GM23338 (cell line): ENCODE measurements around the gene ANKRD44. TPM values are rescaled to one million over a fixed set of nuclear protein-coding genes. Genes with fewer than 3 reads are reported as not detected.

ENCODE experiments used
- ATAC-seq: fragments of 200-7000 bp; cut with Tn5 transposase; 3 replicates; pipeline ENCODE4 v1.9.1; 2020
- DNase-seq: peaks from one replicate; pipeline ENCODE4 v3.0.0-alpha.2; 2015; ENCODE audit warnings: low spot score
- H2AFZ ChIP-seq: fragments of 200-600 bp; sonication (generic); 2 replicates; pipeline ENCODE4 v1.8.0; 2016; ENCODE audit warnings: antibody characterized with exemption, mild to moderate bottlenecking, moderate library complexity
- H3F3A ChIP-seq: fragments of 200-600 bp; sonication (generic); replicated peaks from 2 replicates; pipeline ENCODE4 v1.8.0; 2017; ENCODE audit warnings: antibody characterized with exemption, mixed run types, low read depth
- H3K27ac ChIP-seq: fragments of 200-600 bp; sonication (generic); 2 replicates; pipeline ENCODE4 v1.6.1; 2016; ENCODE audit warnings: low read depth
- H3K27me3 ChIP-seq: fragments of 200-600 bp; sonication (generic); 2 replicates; pipeline ENCODE4 v1.8.0; 2016; ENCODE audit warnings: mild to moderate bottlenecking, mixed run types, moderate library complexity; ENCODE audit not compliant: insufficient read depth
- H3K36me3 ChIP-seq: fragments of 200-600 bp; sonication (generic); 2 replicates; pipeline ENCODE4 v1.8.0; 2016; ENCODE audit warnings: mild to moderate bottlenecking; ENCODE audit not compliant: insufficient read depth
- H3K4me1 ChIP-seq: fragments of 200-600 bp; sonication (generic); 2 replicates; pipeline ENCODE4 v1.8.0; 2016; ENCODE audit warnings: mild to moderate bottlenecking, moderate library complexity; ENCODE audit not compliant: insufficient read depth
- H3K4me2 ChIP-seq: fragments of 200-600 bp; sonication (generic); 2 replicates; pipeline ENCODE4 v1.7.1; 2017; ENCODE audit warnings: mixed run types
- H3K4me3 ChIP-seq: fragments of 200-600 bp; sonication (generic); 2 replicates; pipeline ENCODE4 v1.6.1; 2016; ENCODE audit warnings: mixed run types
- H3K79me2 ChIP-seq: fragments of 200-600 bp; sonication (generic); replicated peaks from 2 replicates; pipeline ENCODE4 v1.8.0; 2017; ENCODE audit warnings: mild to moderate bottlenecking; ENCODE audit not compliant: insufficient read depth
- H3K9me2 ChIP-seq: fragments of 200-600 bp; sonication (generic); 2 replicates; pipeline ENCODE4 v1.8.0; 2017; ENCODE audit not compliant: insufficient read depth
- H4K20me1 ChIP-seq: fragments of 200-600 bp; sonication (generic); replicated peaks from 2 replicates; pipeline ENCODE4 v1.8.0; 2017; ENCODE audit warnings: mild to moderate bottlenecking; ENCODE audit not compliant: insufficient read depth
- H3K27ac Mint-ChIP-seq: 2 replicates; pipeline ENCODE4 v1.8.0; 2020; ENCODE audit warnings: inconsistent platforms, mild to moderate bottlenecking, moderate library complexity, mixed read lengths
- H3K27me3 Mint-ChIP-seq: 3 replicates; pipeline ENCODE4 v1.8.0; 2022; ENCODE audit warnings: low read depth, mild to moderate bottlenecking, moderate library complexity, mixed read lengths, inconsistent platforms; ENCODE audit not compliant: insufficient read depth, poor library complexity
- H3K36me3 Mint-ChIP-seq: 3 replicates; pipeline ENCODE4 v1.8.0; 2021; ENCODE audit warnings: low read depth, mild to moderate bottlenecking, inconsistent platforms, moderate library complexity, mixed read lengths
- H3K4me1 Mint-ChIP-seq: 3 replicates; pipeline ENCODE4 v1.8.0; 2020; ENCODE audit warnings: mild to moderate bottlenecking, inconsistent platforms, mixed read lengths
- H3K4me3 Mint-ChIP-seq: 3 replicates; pipeline ENCODE4 v1.8.0; 2021; ENCODE audit warnings: moderate library complexity, mild to moderate bottlenecking, inconsistent platforms, mixed read lengths
- H3K9me3 Mint-ChIP-seq: 3 replicates; pipeline ENCODE4 v1.8.0; 2020; ENCODE audit warnings: moderate library complexity, mild to moderate bottlenecking, inconsistent platforms, mixed read lengths
- CREB1 ChIP-seq: fragments of 250-450 bp; sonication (Bioruptor Pico); IDR thresholded peaks from 2 replicates; pipeline ENCODE4 v1.5.0; 2020; ENCODE audit warnings: low read depth, mild to moderate bottlenecking, moderate library complexity
- EZH2 ChIP-seq: fragments of 200-600 bp; sonication (generic); IDR thresholded peaks from one replicate; pipeline ENCODE4 v1.8.0; 2017; ENCODE audit warnings: antibody characterized with exemption, mild to moderate bottlenecking, low read depth; ENCODE audit not compliant: unreplicated experiment
- EZH2phosphoT487 ChIP-seq: fragments of 200-600 bp; sonication (generic); IDR thresholded peaks from one replicate; pipeline ENCODE4 v1.8.1; 2018; ENCODE audit warnings: antibody characterized with exemption; ENCODE audit not compliant: unreplicated experiment
- JUNB ChIP-seq: IDR thresholded peaks from one replicate; pipeline ENCODE4 v1.6.1; 2016; ENCODE audit warnings: antibody characterized with exemption; ENCODE audit not compliant: unreplicated experiment
- NANOG ChIP-seq: IDR thresholded peaks from 2 replicates; pipeline ENCODE4 v1.6.1; 2016; ENCODE audit warnings: antibody characterized with exemption, borderline replicate concordance
- POLR2AphosphoS5 ChIP-seq: IDR thresholded peaks from 2 replicates; pipeline ENCODE4 v1.6.1; 2016; ENCODE audit warnings: antibody characterized with exemption, low read depth
- REST ChIP-seq: IDR thresholded peaks from one replicate; pipeline ENCODE4 v1.6.1; 2018; ENCODE audit warnings: antibody characterized with exemption; ENCODE audit not compliant: unreplicated experiment
- STAT1 ChIP-seq: IDR thresholded peaks from one replicate; pipeline ENCODE4 v1.6.1; 2016; ENCODE audit warnings: antibody characterized with exemption; ENCODE audit not compliant: unreplicated experiment
- ZNF114 ChIP-seq: fragments of 250-450 bp; sonication (Bioruptor Pico); IDR thresholded peaks from 2 replicates; pipeline ENCODE4 v1.5.0; 2020; ENCODE audit warnings: mild to moderate bottlenecking, moderate library complexity
- polyA plus RNA-seq: library from polyadenylated mRNA; unstranded; fragments of >200 nt; fragmentation: Nextera tagmentation; extraction: Ambion mirVana; gene quantifications from 2 replicates; pipeline ENCODE4 v1.2.1, GENCODE V29; 2016
- total RNA-seq: library from RNA; depleted of rRNA; stranded (reverse); fragments of >200 nt; shearing (Covaris generic); gene quantifications from 2 replicates; pipeline ENCODE4 v1.2.3, GENCODE V29; 2014
- TF ChIP-seq, protein P1 (sequence below): IDR thresholded peaks from 2 replicates; pipeline ENCODE4 v1.6.1; 2016; ENCODE audit warnings: antibody characterized with exemption
- TF ChIP-seq, protein P2 (sequence below): fragments of 250-450 bp; sonication (Bioruptor Pico); IDR thresholded peaks from 2 replicates; pipeline ENCODE4 v1.5.0; 2020; ENCODE audit warnings: mild to moderate bottlenecking, moderate library complexity
- TF ChIP-seq, protein P3 (sequence below), 2 experiments: fragments of 200-600 bp in 1 of 2; sonication (generic) in 1 of 2; conservative IDR thresholded peaks; 2 replicates each; pipeline versions ENCODE4 v1.5.1 to v1.6.1; 2016 to 2017; ENCODE audit warnings: antibody characterized with exemption in 2 of 2, low read depth in 2 of 2, mild to moderate bottlenecking in 2 of 2, moderate library complexity in 1 of 2

ANKRD44 gene
- total and polyA plus RNA-seq, 2 experiments from 2014 or later = 0.44 to 0.56 TPM

- Mint-ChIP-seq H3K9me3 (peaks cover 3% of the 10 kb centered on the region; the same call in 1 of the 3 replicates), H3K27me3 (no peaks in the 10 kb centered on the region), H3K36me3 (no peaks in the 10 kb centered on the region), H3K4me3 (no peak overlapping the region), H3K27ac (no peak overlapping the region), H3K4me1 (no peaks in the 10 kb centered on the region)
- no peaks in the 10 kb centered on the region for H3K27me3 ChIP-seq
- no peak overlapping the region for H3K4me2 ChIP-seq
- no peak for TF ChIP-seq EZH2
- no peak for TF ChIP-seq POLR2AphosphoS5
- TF ChIP-seq, protein P1, sequence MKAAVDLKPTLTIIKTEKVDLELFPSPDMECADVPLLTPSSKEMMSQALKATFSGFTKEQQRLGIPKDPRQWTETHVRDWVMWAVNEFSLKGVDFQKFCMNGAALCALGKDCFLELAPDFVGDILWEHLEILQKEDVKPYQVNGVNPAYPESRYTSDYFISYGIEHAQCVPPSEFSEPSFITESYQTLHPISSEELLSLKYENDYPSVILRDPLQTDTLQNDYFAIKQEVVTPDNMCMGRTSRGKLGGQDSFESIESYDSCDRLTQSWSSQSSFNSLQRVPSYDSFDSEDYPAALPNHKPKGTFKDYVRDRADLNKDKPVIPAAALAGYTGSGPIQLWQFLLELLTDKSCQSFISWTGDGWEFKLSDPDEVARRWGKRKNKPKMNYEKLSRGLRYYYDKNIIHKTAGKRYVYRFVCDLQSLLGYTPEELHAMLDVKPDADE = no peak
- TF ChIP-seq, protein P2, sequence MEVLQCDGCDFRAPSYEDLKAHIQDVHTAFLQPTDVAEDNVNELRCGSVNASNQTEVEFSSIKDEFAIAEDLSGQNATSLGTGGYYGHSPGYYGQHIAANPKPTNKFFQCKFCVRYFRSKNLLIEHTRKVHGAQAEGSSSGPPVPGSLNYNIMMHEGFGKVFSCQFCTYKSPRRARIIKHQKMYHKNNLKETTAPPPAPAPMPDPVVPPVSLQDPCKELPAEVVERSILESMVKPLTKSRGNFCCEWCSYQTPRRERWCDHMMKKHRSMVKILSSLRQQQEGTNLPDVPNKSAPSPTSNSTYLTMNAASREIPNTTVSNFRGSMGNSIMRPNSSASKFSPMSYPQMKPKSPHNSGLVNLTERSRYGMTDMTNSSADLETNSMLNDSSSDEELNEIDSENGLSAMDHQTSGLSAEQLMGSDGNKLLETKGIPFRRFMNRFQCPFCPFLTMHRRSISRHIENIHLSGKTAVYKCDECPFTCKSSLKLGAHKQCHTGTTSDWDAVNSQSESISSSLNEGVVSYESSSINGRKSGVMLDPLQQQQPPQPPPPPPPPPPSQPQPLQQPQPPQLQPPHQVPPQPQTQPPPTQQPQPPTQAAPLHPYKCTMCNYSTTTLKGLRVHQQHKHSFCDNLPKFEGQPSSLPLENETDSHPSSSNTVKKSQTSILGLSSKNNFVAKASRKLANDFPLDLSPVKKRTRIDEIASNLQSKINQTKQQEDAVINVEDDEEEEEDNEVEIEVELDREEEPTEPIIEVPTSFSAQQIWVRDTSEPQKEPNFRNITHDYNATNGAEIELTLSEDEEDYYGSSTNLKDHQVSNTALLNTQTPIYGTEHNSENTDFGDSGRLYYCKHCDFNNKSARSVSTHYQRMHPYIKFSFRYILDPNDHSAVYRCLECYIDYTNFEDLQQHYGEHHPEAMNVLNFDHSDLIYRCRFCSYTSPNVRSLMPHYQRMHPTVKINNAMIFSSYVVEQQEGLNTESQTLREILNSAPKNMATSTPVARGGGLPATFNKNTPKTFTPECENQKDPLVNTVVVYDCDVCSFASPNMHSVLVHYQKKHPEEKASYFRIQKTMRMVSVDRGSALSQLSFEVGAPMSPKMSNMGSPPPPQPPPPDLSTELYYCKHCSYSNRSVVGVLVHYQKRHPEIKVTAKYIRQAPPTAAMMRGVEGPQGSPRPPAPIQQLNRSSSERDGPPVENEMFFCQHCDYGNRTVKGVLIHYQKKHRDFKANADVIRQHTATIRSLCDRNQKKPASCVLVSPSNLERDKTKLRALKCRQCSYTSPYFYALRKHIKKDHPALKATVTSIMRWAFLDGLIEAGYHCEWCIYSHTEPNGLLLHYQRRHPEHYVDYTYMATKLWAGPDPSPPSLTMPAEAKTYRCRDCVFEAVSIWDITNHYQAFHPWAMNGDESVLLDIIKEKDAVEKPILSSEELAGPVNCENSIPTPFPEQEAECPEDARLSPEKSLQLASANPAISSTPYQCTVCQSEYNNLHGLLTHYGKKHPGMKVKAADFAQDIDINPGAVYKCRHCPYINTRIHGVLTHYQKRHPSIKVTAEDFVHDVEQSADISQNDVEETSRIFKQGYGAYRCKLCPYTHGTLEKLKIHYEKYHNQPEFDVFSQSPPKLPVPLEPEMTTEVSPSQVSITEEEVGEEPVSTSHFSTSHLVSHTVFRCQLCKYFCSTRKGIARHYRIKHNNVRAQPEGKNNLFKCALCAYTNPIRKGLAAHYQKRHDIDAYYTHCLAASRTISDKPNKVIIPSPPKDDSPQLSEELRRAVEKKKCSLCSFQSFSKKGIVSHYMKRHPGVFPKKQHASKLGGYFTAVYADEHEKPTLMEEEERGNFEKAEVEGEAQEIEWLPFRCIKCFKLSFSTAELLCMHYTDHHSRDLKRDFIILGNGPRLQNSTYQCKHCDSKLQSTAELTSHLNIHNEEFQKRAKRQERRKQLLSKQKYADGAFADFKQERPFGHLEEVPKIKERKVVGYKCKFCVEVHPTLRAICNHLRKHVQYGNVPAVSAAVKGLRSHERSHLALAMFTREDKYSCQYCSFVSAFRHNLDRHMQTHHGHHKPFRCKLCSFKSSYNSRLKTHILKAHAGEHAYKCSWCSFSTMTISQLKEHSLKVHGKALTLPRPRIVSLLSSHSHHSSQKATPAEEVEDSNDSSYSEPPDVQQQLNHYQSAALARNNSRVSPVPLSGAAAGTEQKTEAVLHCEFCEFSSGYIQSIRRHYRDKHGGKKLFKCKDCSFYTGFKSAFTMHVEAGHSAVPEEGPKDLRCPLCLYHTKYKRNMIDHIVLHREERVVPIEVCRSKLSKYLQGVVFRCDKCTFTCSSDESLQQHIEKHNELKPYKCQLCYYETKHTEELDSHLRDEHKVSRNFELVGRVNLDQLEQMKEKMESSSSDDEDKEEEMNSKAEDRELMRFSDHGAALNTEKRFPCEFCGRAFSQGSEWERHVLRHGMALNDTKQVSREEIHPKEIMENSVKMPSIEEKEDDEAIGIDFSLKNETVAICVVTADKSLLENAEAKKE (CRISPR knock-in tag) = no peak
- TF ChIP-seq JUNB = no peak
- TF ChIP-seq NANOG = no peak
- no peak for TF ChIP-seq STAT1
- no peak for TF ChIP-seq ZNF114 (CRISPR knock-in tag)
- no peak for TF ChIP-seq REST
- TF ChIP-seq EZH2phosphoT487 = no peak
- TF ChIP-seq, protein P3, sequence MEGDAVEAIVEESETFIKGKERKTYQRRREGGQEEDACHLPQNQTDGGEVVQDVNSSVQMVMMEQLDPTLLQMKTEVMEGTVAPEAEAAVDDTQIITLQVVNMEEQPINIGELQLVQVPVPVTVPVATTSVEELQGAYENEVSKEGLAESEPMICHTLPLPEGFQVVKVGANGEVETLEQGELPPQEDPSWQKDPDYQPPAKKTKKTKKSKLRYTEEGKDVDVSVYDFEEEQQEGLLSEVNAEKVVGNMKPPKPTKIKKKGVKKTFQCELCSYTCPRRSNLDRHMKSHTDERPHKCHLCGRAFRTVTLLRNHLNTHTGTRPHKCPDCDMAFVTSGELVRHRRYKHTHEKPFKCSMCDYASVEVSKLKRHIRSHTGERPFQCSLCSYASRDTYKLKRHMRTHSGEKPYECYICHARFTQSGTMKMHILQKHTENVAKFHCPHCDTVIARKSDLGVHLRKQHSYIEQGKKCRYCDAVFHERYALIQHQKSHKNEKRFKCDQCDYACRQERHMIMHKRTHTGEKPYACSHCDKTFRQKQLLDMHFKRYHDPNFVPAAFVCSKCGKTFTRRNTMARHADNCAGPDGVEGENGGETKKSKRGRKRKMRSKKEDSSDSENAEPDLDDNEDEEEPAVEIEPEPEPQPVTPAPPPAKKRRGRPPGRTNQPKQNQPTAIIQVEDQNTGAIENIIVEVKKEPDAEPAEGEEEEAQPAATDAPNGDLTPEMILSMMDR (conservative IDR thresholded peaks at IDR 0.05; ENCODE audit: low read depth in 2 of 2) = no peak
- TF ChIP-seq CREB1 (CRISPR knock-in tag) = no peak
- no peaks in the 10 kb centered on the region for H3K36me3 ChIP-seq
- no peak overlapping the region for H3K27ac ChIP-seq
- H3K79me2 ChIP-seq = no peaks in the 10 kb centered on the region
- no peak overlapping the region for H2AFZ ChIP-seq
- H3K4me3 ChIP-seq = no peak overlapping the region
- H4K20me1 ChIP-seq = no peaks in the 10 kb centered on the region
- H3K9me2 ChIP-seq = no peaks in the 10 kb centered on the region
- H3F3A ChIP-seq = no peaks in the 10 kb centered on the region
- DNase-seq (no peak), ATAC-seq (no peak)
- no peaks in the 10 kb centered on the region for H3K4me1 ChIP-seq
Measured at GRCh38 chr2:197073270-197073669, 237.3 kb downstream of the ANKRD44 start.
